Measurements from ENCODE around the gene CCDC50.

- TF ChIP-seq POLR2A (IDR thresholded peaks at IDR 0.05; ENCODE audit: low read length) (no peak), GATA1 (IDR thresholded peaks at IDR 0.05; ENCODE audit: low read depth, low read length) (no peak)
Measured at GRCh38 chr3:191334346-191334893, 5.2 kb downstream of the CCDC50 start.
